ENCODE results near the gene TIRAP.

Gene TIRAP

DNA sequence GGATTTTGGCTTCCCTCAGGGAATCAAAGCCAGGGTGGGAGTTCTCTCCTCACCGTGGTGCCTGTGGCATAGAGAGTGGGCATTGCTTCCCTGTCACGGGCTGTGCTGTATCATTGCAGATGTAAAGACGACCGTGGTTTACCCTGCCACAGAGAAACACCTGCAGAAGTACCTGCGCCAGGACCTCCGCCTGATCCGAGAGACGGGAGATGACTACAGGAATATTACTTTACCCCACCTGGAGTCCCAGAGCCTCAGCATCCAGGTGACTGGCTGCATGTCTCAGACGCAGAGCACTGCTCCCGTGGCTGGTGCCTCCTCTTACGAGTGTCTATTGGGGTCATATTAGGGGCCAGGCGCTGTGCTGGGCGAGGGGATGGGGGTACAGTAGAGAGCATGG is 48.4 kb downstream of the TIRAP start:
- no peak overlapping the region for H3K27ac ChIP-seq

GRCh38 chr11:126332221-126332711 is 49.4 kb downstream of the TIRAP start:
- TF ChIP-seq, protein P1, sequence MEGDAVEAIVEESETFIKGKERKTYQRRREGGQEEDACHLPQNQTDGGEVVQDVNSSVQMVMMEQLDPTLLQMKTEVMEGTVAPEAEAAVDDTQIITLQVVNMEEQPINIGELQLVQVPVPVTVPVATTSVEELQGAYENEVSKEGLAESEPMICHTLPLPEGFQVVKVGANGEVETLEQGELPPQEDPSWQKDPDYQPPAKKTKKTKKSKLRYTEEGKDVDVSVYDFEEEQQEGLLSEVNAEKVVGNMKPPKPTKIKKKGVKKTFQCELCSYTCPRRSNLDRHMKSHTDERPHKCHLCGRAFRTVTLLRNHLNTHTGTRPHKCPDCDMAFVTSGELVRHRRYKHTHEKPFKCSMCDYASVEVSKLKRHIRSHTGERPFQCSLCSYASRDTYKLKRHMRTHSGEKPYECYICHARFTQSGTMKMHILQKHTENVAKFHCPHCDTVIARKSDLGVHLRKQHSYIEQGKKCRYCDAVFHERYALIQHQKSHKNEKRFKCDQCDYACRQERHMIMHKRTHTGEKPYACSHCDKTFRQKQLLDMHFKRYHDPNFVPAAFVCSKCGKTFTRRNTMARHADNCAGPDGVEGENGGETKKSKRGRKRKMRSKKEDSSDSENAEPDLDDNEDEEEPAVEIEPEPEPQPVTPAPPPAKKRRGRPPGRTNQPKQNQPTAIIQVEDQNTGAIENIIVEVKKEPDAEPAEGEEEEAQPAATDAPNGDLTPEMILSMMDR (conservative IDR thresholded peaks at IDR 0.05), result no peak
- TF ChIP-seq ZFX (IDR thresholded peaks at IDR 0.05), result no peak

More for the DNA sequence above, 48.4 kb downstream of the TIRAP start:
- no peak for TF ChIP-seq ZFX (IDR thresholded peaks at IDR 0.05)
- TF ChIP-seq, protein P1 (conservative IDR thresholded peaks at IDR 0.05), result no peak

GRCh38 chr11:126333142-126333541 is 50.2 kb downstream of the TIRAP start:
- TF ChIP-seq, protein P1 (conservative IDR thresholded peaks at IDR 0.05), result no peak
- no peak for TF ChIP-seq ZFX (IDR thresholded peaks at IDR 0.05)
- H3K27ac ChIP-seq, result peak overlapping the region; percentile 62

More at GRCh38 chr11:126332221-126332711, 49.4 kb downstream of the TIRAP start:
- H3K27ac ChIP-seq, result peak overlapping the region; percentile 62

- H3K27ac ChIP-seq, result 0 out of 2 replicates have a peak overlapping the region, but pooled peaks have one; percentile 3
- TF ChIP-seq ZFX (IDR thresholded peaks at IDR 0.05), result no peak
- TF ChIP-seq, protein P1 (conservative IDR thresholded peaks at IDR 0.05), result no peak
These were observed 52.0 kb downstream of the TIRAP start for GRCh38 chr11:126334659-126335462.

DNA sequence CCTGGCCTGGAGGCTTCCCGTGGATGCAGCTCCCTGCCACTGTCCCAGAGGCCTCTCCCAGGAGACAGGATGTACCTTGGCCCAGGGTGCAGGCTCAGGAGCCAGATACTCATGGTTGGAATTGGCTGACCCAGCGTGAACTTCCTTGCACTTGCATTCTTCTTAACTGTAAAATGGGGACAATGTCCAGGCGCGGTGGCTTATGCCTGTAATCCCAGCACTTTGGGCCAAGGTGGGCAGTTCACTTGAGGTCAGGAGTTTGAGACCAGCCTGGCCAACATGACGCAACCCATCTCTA is 52.5 kb downstream of the TIRAP start:
- no peak for TF ChIP-seq ZFX (IDR thresholded peaks at IDR 0.05)
- TF ChIP-seq, protein P1 (conservative IDR thresholded peaks at IDR 0.05), result no peak
- H3K27ac ChIP-seq, result 0 out of 2 replicates have a peak overlapping the region, but pooled peaks have one; percentile 3

- no peak for TF ChIP-seq ZFX (IDR thresholded peaks at IDR 0.05)
- TF ChIP-seq, protein P1 (conservative IDR thresholded peaks at IDR 0.05), result no peak
- H3K27ac ChIP-seq, result no peak overlapping the region
These were observed 53.2 kb downstream of the TIRAP start for GRCh38 chr11:126336138-126336541.

- no peak overlapping the region for H3K27ac ChIP-seq
- no peak for TF ChIP-seq ZFX (IDR thresholded peaks at IDR 0.05)
- TF ChIP-seq, protein P1 (conservative IDR thresholded peaks at IDR 0.05), result no peak
These were observed 53.8 kb downstream of the TIRAP start for GRCh38 chr11:126336671-126337101.
